GM12878 (cell line): ENCODE results near the gene RBM18. TPM values are rescaled to one million over a fixed set of nuclear protein-coding genes. Genes with fewer than 3 reads are reported as not detected.

ENCODE experiments used
- ATAC-seq: fragments of 200-7000 bp; cut with Tn5 transposase; 3 replicates; pipeline ENCODE4 v1.9.1; 2020; ENCODE audit warnings: mild to moderate bottlenecking, moderate library complexity
- BruUV-seq: library from RNA; stranded (reverse); fragments of 400-500 nt; replicated peaks from 2 replicates; lab custom pipeline; 2021; lab: Mats Ljungman, UMichigan
- CTCF ChIA-PET: fragments of 300-600 bp; sonication (Branson Sonifier 250); formaldehyde crosslinking; extraction: SDS; loops from one replicate; lab custom pipeline; 2021; ENCODE audit warnings: inconsistent platforms; lab: Yijun Ruan, JAX
- POLR2A ChIA-PET: fragments of 350-600 bp; formaldehyde crosslinking; extraction: SDS; loops from one replicate; lab custom pipeline; 2021; ENCODE audit warnings: inconsistent platforms; lab: Charles Lee
- RAD21 ChIA-PET: fragments of 300-600 bp; sonication (Branson Sonifier 250); formaldehyde crosslinking; loops from one replicate; lab custom pipeline; 2023; ENCODE audit warnings: antibody characterized with exemption; ENCODE audit not compliant: unreplicated experiment; lab: Charles Lee
- SMC1A ChIA-PET: fragments of 300-600 bp; sonication (Branson Sonifier 250); formaldehyde crosslinking; loops from one replicate; lab custom pipeline; 2023; ENCODE audit not compliant: unreplicated experiment, uncharacterized antibody; lab: Charles Lee
- DNase-seq: peaks from one replicate; pipeline ENCODE4 v3.0.0-alpha.2; 2011; ENCODE audit warnings: low read depth, low spot score
- FAIRE-seq: peaks from 3 replicates; lab custom pipeline; 2011; peaks lifted over from hg19 to GRCh38; lab: Jason Lieb, UNC
- H2AFZ ChIP-seq: 2 replicates; pipeline ENCODE4 v1.6.0; 2011; ENCODE audit warnings: low read depth, low read length, control low read depth; ENCODE audit not compliant: control insufficient read depth
- H3K27ac ChIP-seq: 2 replicates; pipeline ENCODE4 v1.5.1; 2011; ENCODE audit warnings: control low read depth; ENCODE audit not compliant: control insufficient read depth, insufficient read depth
- H3K27me3 ChIP-seq, 2 experiments: replicated peaks in 1 of 2; 2 replicates each; pipeline versions ENCODE4 v1.6.0 to v1.6.1; 2011; ENCODE audit warnings: low read length in 1 of 2; ENCODE audit not compliant: control insufficient read depth in 2 of 2, insufficient read depth in 2 of 2
- H3K36me3 ChIP-seq, 2 experiments: 2 replicates each; pipeline ENCODE4 v1.5.1; 2011; ENCODE audit warnings: low read length in 1 of 2; ENCODE audit not compliant: control insufficient read depth in 2 of 2, insufficient read depth in 2 of 2
- H3K4me1 ChIP-seq: 2 replicates; pipeline ENCODE4 v1.6.1; 2011; ENCODE audit warnings: mild to moderate bottlenecking, low read length, moderate library complexity, mixed read lengths; ENCODE audit not compliant: control insufficient read depth, insufficient read depth
- H3K4me2 ChIP-seq: 2 replicates; pipeline ENCODE4 v1.6.0; 2011; ENCODE audit warnings: control low read depth; ENCODE audit not compliant: control insufficient read depth, insufficient read depth
- H3K4me3 ChIP-seq: fragments of 200-600 bp; sonication (generic); 2 replicates; pipeline ENCODE4 v1.5.1; 2016
- H3K79me2 ChIP-seq: 2 replicates; pipeline ENCODE4 v1.6.0; 2011; ENCODE audit warnings: low read length; ENCODE audit not compliant: control insufficient read depth, insufficient read depth
- H3K9ac ChIP-seq: 2 replicates; pipeline ENCODE4 v1.8.0; 2011; ENCODE audit warnings: low read length, control low read depth, mixed read lengths; ENCODE audit not compliant: control insufficient read depth, insufficient read depth
- H3K9me3 ChIP-seq: replicated peaks from 3 replicates; pipeline ENCODE4 v1.5.1; 2011; ENCODE audit warnings: mild to moderate bottlenecking, low read length; ENCODE audit not compliant: control insufficient read depth, insufficient read depth
- H4K20me1 ChIP-seq: 2 replicates; pipeline ENCODE4 v1.6.0; 2011; ENCODE audit not compliant: control insufficient read depth, insufficient read depth
- NFYB ChIP-seq: IDR thresholded peaks from 2 replicates; pipeline ENCODE4 v1.6.1; 2011; ENCODE audit warnings: low read depth, mild to moderate bottlenecking, low read length, improper control_type of control experiment, moderate library complexity; ENCODE audit not compliant: insufficient read depth
- NRF1 ChIP-seq: conservative IDR thresholded peaks from 2 replicates; pipeline ENCODE4 v1.6.1; 2011; ENCODE audit warnings: mild to moderate bottlenecking, low read depth, low read length, improper control_type of control experiment
- RCOR1 ChIP-seq: conservative IDR thresholded peaks from 2 replicates; pipeline ENCODE4 v1.6.1; 2012; ENCODE audit warnings: low read depth, low read length, improper control_type of control experiment
- SIX5 ChIP-seq: IDR thresholded peaks from 2 replicates; pipeline ENCODE4 v1.6.1; 2011; ENCODE audit warnings: mild to moderate bottlenecking, low read depth, low read length, moderate library complexity; ENCODE audit not compliant: severe bottlenecking
- TBL1XR1 ChIP-seq: IDR thresholded peaks from 2 replicates; pipeline ENCODE4 v1.6.1; 2012; ENCODE audit warnings: low read depth, low read length, improper control_type of control experiment
- TCF7 ChIP-seq: IDR thresholded peaks from 2 replicates; pipeline ENCODE4 v1.6.1; 2014; ENCODE audit warnings: antibody characterized with exemption, borderline replicate concordance
- WRNIP1 ChIP-seq: IDR thresholded peaks from 2 replicates; pipeline ENCODE4 v1.6.1; 2011; ENCODE audit warnings: low read depth, low read length, improper control_type of control experiment, borderline replicate concordance
- WGBS: methylation state at CpG from one replicate; pipeline ENCODE4 v1.1.6; 2016; ENCODE audit warnings: low lambda C conversion rate; ENCODE audit not compliant: insufficient replicate concordance, insufficient coverage; ENCODE audit errors: missing lambda C conversion rate; 5-methylcytosine and 5-hydroxymethylcytosine counted together
- in situ Hi-C: fragments of 300-500 bp; cut with MboI; formaldehyde crosslinking; loops from 9 replicates; pipeline ENCODE4 v1.14.3; 2018; ENCODE audit warnings: mixed read lengths
- intact Hi-C: fragments of 100-400 bp; cut with micrococcal nuclease; formaldehyde crosslinking; loops from one replicate; pipeline ENCODE4 v1.14.2; 2022; ENCODE audit not compliant: unreplicated experiment
- polyA plus RNA-seq, 11 experiments: library from polyadenylated mRNA; depleted of rRNA in 4 of 11; unstranded in 6 of 11; stranded (reverse) in 5 of 11; fragments of >200 nt; fragmentation: Nextera tagmentation in 4 of 11; fragmentation: Illumina TruSeq in 1 of 11; extraction: Ambion mirVana in 4 of 11; extraction: Trizol in 1 of 11; gene quantifications; 1 replicate in 1 of 11; 2 replicates in 10 of 11; pipeline versions ENCODE4 v1.2.1 to v1.2.3, GENCODE V29; 2011 to 2016; ENCODE audit warnings: inconsistent platforms in 2 of 11, missing spikeins in 2 of 11, low read depth in 1 of 11
- total RNA-seq, 4 experiments: library from RNA; depleted of rRNA in 3 of 4; stranded (reverse); fragments of >200 nt in 3 of 4; fragmentation: Illumina TruSeq in 1 of 4; extraction: Trizol in 1 of 4; gene quantifications; 2 replicates each; pipeline versions ENCODE4 v1.2.1 to v1.2.3, GENCODE V29; 2013 to 2021
- TF ChIP-seq, protein P1 (sequence below): fragments of 450-650 bp; IDR thresholded peaks from 2 replicates; pipeline ENCODE4 v1.6.1; 2017; ENCODE audit warnings: mild to moderate bottlenecking
- TF ChIP-seq, protein P2 (sequence below): IDR thresholded peaks from 2 replicates; pipeline ENCODE4 v1.6.1; 2011; ENCODE audit warnings: borderline replicate concordance, low read depth, mild to moderate bottlenecking, moderate library complexity, low read length; ENCODE audit not compliant: insufficient read depth, poor library complexity, severe bottlenecking
- TF ChIP-seq, protein P3 (sequence below): IDR thresholded peaks from 2 replicates; pipeline ENCODE4 v1.6.1; 2012; ENCODE audit warnings: improper control_type of control experiment, low read depth, low read length; ENCODE audit not compliant: insufficient replicate concordance

The RBM18 gene
- total and polyA plus RNA-seq, 10 of the 15 experiments (the other 5 are each of a cell fraction or from before 2014, with no cell fraction given): 6.4 to 46.8 (median 30.4) TPM

DNA sequence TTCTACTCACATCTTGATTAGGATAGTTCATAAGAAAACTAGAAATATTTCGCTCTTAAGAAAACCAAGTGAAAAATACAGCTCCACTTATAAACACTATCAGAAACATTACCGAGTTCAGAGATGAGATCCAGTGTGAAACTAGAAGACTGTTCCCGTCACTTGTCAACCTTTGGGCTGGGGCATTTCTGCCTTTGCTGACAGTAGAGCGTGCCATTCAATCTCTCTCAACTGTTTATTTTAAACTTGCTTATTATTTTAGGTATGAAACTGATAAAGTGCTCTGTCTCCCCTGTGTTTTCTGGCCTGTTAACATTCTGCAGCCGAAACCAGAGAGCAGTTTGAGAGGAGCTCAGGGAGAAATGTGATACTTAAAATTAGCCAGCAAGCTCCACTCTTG, 16.7 kb upstream of the RBM18 start:
- no peak for FAIRE-seq
- POLR2A ChIA-PET: no interaction called here
- Histone ChIP-seq H3K79me2 (peaks cover 8% of the 10 kb centered on the region), H3K9me3 (no peaks in the 10 kb centered on the region; the same call in 1 of the 3 replicates), H3K27ac (no peak overlapping the region)
- no TSS peak for BruUV-seq
- TF ChIP-seq, protein P1, sequence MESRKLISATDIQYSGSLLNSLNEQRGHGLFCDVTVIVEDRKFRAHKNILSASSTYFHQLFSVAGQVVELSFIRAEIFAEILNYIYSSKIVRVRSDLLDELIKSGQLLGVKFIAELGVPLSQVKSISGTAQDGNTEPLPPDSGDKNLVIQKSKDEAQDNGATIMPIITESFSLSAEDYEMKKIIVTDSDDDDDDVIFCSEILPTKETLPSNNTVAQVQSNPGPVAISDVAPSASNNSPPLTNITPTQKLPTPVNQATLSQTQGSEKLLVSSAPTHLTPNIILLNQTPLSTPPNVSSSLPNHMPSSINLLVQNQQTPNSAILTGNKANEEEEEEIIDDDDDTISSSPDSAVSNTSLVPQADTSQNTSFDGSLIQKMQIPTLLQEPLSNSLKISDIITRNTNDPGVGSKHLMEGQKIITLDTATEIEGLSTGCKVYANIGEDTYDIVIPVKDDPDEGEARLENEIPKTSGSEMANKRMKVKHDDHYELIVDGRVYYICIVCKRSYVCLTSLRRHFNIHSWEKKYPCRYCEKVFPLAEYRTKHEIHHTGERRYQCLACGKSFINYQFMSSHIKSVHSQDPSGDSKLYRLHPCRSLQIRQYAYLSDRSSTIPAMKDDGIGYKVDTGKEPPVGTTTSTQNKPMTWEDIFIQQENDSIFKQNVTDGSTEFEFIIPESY: no peak
- TF ChIP-seq WRNIP1 (no peak), NRF1 (no peak), TBL1XR1 (no peak), SIX5 (no peak), NFYB (no peak), RCOR1 (no peak), TCF7 (no peak)
- TF ChIP-seq, protein P2, sequence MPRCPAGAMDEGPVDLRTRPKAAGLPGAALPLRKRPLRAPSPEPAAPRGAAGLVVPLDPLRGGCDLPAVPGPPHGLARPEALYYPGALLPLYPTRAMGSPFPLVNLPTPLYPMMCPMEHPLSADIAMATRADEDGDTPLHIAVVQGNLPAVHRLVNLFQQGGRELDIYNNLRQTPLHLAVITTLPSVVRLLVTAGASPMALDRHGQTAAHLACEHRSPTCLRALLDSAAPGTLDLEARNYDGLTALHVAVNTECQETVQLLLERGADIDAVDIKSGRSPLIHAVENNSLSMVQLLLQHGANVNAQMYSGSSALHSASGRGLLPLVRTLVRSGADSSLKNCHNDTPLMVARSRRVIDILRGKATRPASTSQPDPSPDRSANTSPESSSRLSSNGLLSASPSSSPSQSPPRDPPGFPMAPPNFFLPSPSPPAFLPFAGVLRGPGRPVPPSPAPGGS: no peak
- TF ChIP-seq, protein P3, sequence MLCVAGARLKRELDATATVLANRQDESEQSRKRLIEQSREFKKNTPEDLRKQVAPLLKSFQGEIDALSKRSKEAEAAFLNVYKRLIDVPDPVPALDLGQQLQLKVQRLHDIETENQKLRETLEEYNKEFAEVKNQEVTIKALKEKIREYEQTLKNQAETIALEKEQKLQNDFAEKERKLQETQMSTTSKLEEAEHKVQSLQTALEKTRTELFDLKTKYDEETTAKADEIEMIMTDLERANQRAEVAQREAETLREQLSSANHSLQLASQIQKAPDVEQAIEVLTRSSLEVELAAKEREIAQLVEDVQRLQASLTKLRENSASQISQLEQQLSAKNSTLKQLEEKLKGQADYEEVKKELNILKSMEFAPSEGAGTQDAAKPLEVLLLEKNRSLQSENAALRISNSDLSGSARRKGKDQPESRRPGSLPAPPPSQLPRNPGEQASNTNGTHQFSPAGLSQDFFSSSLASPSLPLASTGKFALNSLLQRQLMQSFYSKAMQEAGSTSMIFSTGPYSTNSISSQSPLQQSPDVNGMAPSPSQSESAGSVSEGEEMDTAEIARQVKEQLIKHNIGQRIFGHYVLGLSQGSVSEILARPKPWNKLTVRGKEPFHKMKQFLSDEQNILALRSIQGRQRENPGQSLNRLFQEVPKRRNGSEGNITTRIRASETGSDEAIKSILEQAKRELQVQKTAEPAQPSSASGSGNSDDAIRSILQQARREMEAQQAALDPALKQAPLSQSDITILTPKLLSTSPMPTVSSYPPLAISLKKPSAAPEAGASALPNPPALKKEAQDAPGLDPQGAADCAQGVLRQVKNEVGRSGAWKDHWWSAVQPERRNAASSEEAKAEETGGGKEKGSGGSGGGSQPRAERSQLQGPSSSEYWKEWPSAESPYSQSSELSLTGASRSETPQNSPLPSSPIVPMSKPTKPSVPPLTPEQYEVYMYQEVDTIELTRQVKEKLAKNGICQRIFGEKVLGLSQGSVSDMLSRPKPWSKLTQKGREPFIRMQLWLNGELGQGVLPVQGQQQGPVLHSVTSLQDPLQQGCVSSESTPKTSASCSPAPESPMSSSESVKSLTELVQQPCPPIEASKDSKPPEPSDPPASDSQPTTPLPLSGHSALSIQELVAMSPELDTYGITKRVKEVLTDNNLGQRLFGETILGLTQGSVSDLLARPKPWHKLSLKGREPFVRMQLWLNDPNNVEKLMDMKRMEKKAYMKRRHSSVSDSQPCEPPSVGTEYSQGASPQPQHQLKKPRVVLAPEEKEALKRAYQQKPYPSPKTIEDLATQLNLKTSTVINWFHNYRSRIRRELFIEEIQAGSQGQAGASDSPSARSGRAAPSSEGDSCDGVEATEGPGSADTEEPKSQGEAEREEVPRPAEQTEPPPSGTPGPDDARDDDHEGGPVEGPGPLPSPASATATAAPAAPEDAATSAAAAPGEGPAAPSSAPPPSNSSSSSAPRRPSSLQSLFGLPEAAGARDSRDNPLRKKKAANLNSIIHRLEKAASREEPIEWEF: no peak
- TF ChIP-seq, all 136 proteins: peak for 0
- peaks cover 6 to 26% of the 10 kb centered on the region in 2 experiments for H3K36me3 ChIP-seq
- ATAC-seq (no peak), DNase-seq (no peak)
- no peak overlapping the region for H3K4me3 ChIP-seq
- no peaks in the 10 kb centered on the region for H3K4me1 ChIP-seq
- no peaks in the 10 kb centered on the region for H4K20me1 ChIP-seq
- in situ Hi-C loops: no loop called here
- H3K4me2 ChIP-seq: no peak overlapping the region
- SMC1A ChIA-PET: no interaction called here
- RAD21 ChIA-PET: no interaction called here
- CTCF ChIA-PET: interaction anchor here (1.2 kb wide), 1 partner anchor 26 kb away, joined by 3 read pairs; no protein-coding TSS in a partner anchor
- no peaks in the 10 kb centered on the region for H3K27me3 ChIP-seq
- 92% methylated on average over 5 of the region's 5 CpGs for WGBS
- intact Hi-C loops: no loop called here
- no peak overlapping the region for H2AFZ ChIP-seq
- H3K9ac ChIP-seq: no peak overlapping the region
